Peyer's patch (tissue), 4 donors: ENCODE results near the gene SLF2.

Source experiments
- POLR2A ChIP-seq, 2 donors: fragments of 450-650 bp; IDR thresholded peaks; one replicate each; pipeline ENCODE4 v1.5.1; 2017; ENCODE audit warnings: antibody characterized with exemption in 2 of 2, mild to moderate bottlenecking in 2 of 2, moderate library complexity in 2 of 2
- TF ChIP-seq, protein P1 (sequence below), 6 experiments: fragments of 450-650 bp in 4 of 6; fragments of 200-600 bp in 2 of 6; sonication (generic) in 1 of 6; IDR thresholded peaks; one replicate each; pipeline ENCODE4 v1.5.1; 2017 to 2019; ENCODE audit warnings: antibody characterized with exemption in 6 of 6, mild to moderate bottlenecking in 3 of 6, moderate library complexity in 1 of 6

DNA sequence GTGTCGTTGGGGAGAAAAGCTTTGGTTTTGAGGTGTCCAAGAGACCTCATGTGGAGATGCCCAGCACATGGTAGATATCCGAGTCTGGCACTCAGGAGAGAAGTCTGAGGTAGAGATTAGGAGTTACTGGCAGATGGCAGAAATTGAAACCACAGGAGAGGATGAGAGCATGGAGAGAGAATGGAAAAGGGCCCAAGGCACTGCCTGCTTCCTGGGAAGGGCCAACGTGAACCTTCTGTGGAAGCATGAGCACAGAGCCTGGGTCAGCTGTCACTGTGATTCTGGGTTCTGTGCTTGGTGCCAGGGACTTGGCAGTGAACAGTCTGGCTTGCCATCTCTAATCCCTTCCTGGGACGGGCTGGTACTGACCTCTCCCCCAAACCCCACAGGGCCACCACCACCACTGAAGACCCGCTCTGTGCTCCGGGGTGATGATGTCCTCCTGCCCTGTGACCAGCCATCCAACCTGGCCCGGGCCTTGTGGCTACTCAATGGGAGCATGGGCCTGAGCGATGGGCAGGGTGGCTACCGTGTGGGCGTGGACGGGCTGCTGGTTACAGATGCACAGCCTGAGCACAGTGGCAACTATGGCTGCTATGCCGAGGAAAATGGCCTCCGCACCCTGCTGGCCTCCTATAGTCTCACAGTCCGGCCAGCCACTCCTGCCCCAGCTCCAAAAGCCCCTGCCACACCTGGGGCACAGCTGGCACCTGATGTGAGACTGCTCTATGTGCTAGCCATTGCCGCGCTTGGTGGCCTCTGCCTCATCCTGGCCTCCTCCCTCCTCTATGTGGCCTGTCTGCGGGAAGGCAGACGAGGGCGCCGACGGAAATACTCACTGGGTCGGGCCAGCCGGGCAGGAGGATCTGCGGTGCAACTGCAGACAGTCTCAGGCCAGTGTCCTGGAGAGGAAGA lies 70.4 kb downstream of the SLF2 start:
- TF ChIP-seq, protein P1, sequence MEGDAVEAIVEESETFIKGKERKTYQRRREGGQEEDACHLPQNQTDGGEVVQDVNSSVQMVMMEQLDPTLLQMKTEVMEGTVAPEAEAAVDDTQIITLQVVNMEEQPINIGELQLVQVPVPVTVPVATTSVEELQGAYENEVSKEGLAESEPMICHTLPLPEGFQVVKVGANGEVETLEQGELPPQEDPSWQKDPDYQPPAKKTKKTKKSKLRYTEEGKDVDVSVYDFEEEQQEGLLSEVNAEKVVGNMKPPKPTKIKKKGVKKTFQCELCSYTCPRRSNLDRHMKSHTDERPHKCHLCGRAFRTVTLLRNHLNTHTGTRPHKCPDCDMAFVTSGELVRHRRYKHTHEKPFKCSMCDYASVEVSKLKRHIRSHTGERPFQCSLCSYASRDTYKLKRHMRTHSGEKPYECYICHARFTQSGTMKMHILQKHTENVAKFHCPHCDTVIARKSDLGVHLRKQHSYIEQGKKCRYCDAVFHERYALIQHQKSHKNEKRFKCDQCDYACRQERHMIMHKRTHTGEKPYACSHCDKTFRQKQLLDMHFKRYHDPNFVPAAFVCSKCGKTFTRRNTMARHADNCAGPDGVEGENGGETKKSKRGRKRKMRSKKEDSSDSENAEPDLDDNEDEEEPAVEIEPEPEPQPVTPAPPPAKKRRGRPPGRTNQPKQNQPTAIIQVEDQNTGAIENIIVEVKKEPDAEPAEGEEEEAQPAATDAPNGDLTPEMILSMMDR (IDR thresholded peaks at IDR 0.05): no peak
- no peak for TF ChIP-seq POLR2A (IDR thresholded peaks at IDR 0.05)
